Sigmoid colon (tissue), 4 donors: Measurements from ENCODE around the gene LY9.

Experiments
- POLR2AphosphoS5 ChIP-seq, 4 donors: sonication (generic); formaldehyde crosslinking; IDR thresholded peaks; one replicate each; pipeline ENCODE4 v1.6.1; 2017; ENCODE audit warnings: antibody characterized with exemption in 4 of 4
- TF ChIP-seq, protein P1 (sequence below), 4 experiments: fragments of 450-650 bp in 3 of 4; fragments of 200-600 bp in 1 of 4; IDR thresholded peaks; one replicate each; pipeline ENCODE4 v1.5.1; 2016 to 2019; ENCODE audit warnings: antibody characterized with exemption in 4 of 4, mild to moderate bottlenecking in 3 of 4, moderate library complexity in 2 of 4

DNA sequence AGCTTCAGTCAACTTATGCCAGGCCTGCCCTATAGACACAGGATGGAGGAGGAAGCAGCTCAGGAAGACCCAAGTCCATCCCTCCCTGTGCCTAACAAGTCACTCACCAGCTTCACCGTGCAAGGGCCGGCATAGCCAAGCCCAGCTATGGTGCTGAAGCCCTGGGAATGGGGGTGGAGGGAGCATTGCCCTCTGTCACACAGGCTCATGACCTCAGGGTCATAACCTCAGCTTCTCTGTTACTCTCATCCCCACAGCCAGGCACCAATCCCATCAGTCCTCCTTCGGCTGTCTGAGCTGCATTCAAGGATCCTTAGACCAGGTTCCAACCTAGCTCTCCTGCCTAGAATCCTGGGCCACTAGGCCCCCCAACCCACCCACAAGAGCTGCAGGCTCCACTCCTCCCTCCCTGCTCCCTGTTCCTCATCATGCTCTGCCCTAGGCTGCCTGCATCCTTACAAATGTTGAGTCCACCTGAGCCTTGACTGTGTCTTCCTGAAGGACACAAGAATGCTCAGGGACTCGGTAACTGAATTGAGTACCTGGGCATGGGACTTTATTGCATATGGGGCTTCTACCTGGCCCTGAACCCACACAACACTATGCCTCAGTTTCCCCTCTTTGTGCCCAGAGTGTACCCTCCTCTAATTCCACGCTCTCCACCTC is 65.0 kb downstream of the LY9 start:
- no peak for TF ChIP-seq POLR2AphosphoS5 (IDR thresholded peaks at IDR 0.05)
- TF ChIP-seq, protein P1, sequence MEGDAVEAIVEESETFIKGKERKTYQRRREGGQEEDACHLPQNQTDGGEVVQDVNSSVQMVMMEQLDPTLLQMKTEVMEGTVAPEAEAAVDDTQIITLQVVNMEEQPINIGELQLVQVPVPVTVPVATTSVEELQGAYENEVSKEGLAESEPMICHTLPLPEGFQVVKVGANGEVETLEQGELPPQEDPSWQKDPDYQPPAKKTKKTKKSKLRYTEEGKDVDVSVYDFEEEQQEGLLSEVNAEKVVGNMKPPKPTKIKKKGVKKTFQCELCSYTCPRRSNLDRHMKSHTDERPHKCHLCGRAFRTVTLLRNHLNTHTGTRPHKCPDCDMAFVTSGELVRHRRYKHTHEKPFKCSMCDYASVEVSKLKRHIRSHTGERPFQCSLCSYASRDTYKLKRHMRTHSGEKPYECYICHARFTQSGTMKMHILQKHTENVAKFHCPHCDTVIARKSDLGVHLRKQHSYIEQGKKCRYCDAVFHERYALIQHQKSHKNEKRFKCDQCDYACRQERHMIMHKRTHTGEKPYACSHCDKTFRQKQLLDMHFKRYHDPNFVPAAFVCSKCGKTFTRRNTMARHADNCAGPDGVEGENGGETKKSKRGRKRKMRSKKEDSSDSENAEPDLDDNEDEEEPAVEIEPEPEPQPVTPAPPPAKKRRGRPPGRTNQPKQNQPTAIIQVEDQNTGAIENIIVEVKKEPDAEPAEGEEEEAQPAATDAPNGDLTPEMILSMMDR (IDR thresholded peaks at IDR 0.05) = no peak
